H1 (cell line): ENCODE measurements around the gene NAAA. TPM values are rescaled to one million over a fixed set of nuclear protein-coding genes. Genes with fewer than 3 reads are reported as not detected.

Source experiments
- CTCF ChIA-PET: fragments of 300-600 bp; sonication (Branson Sonifier 250); formaldehyde crosslinking; loops from one replicate; lab custom pipeline; 2021; ENCODE audit not compliant: partially characterized antibody; lab: Charles Lee
- POLR2A ChIA-PET: fragments of 300-600 bp; sonication (Branson Sonifier 250); formaldehyde crosslinking; loops from one replicate; lab custom pipeline; 2021; ENCODE audit warnings: inconsistent platforms; ENCODE audit not compliant: partially characterized antibody; lab: Charles Lee
- DNase-seq, 2 experiments: peaks; one replicate each; pipeline versions ENCODE4 v3.0.0 to v3.0.0-alpha.2; 2010 to 2022; ENCODE audit warnings: low spot score in 2 of 2, low read depth in 1 of 2, mixed read lengths in 1 of 2
- FAIRE-seq: peaks from 2 replicates; lab custom pipeline; 2011; peaks lifted over from hg19 to GRCh38; lab: Jason Lieb, UNC
- H2AFZ ChIP-seq: 2 replicates; pipeline ENCODE4 v1.8.1; 2012; ENCODE audit warnings: low read length, inconsistent platforms
- H2AK5ac ChIP-seq: 2 replicates; pipeline ENCODE4 v1.6.1; 2013; ENCODE audit warnings: low read depth, low read length
- H2BK120ac ChIP-seq: replicated peaks from 2 replicates; pipeline ENCODE3; 2013; ENCODE audit warnings: low read depth, low read length, inconsistent platforms
- H2BK12ac ChIP-seq: 2 replicates; pipeline ENCODE4 v1.6.1; 2013; ENCODE audit warnings: low read depth, low read length
- H2BK15ac ChIP-seq: 2 replicates; pipeline ENCODE4 v1.6.1; 2013; ENCODE audit warnings: low read length
- H2BK20ac ChIP-seq: 2 replicates; pipeline ENCODE4 v1.6.1; 2013; ENCODE audit warnings: low read length
- H2BK5ac ChIP-seq: 2 replicates; pipeline ENCODE4 v1.6.1; 2013; ENCODE audit warnings: low read depth, low read length
- H3K14ac ChIP-seq: 2 replicates; pipeline ENCODE4 v1.6.1; 2013; ENCODE audit warnings: inconsistent platforms; ENCODE audit not compliant: insufficient read length
- H3K18ac ChIP-seq: 2 replicates; pipeline ENCODE4 v1.6.1; 2013; ENCODE audit warnings: low read length; ENCODE audit errors: extremely low read depth
- H3K23ac ChIP-seq: 2 replicates; pipeline ENCODE4 v1.6.1; 2013; ENCODE audit warnings: inconsistent platforms; ENCODE audit not compliant: insufficient read length
- H3K23me2 ChIP-seq: 2 replicates; pipeline ENCODE4 v1.6.1; 2013; ENCODE audit warnings: low read depth, low read length
- H3K27ac ChIP-seq: 2 replicates; pipeline ENCODE4 v1.6.1; 2011; ENCODE audit warnings: low read depth, low read length, inconsistent platforms
- H3K27me3 ChIP-seq, 4 experiments: replicated peaks in 1 of 4; 1 replicate in 1 of 4; 2 replicates in 3 of 4; pipeline versions ENCODE4 v1.6.1 to v1.8.1; 2011 to 2013; ENCODE audit warnings: low read length in 3 of 4, mild to moderate bottlenecking in 3 of 4, inconsistent platforms in 2 of 4, mixed read lengths in 2 of 4, moderate library complexity in 1 of 4; ENCODE audit not compliant: control insufficient read depth in 3 of 4, insufficient read depth in 3 of 4; ENCODE audit errors: extremely low read depth in 1 of 4
- H3K36me3 ChIP-seq, 4 experiments: 2 replicates each; pipeline versions ENCODE4 v1.6.1 to v1.8.1; 2011 to 2013; ENCODE audit warnings: mild to moderate bottlenecking in 4 of 4, low read length in 3 of 4, moderate library complexity in 2 of 4, control low read depth in 1 of 4, inconsistent platforms in 1 of 4; ENCODE audit not compliant: insufficient read depth in 4 of 4, control insufficient read depth in 2 of 4
- H3K4ac ChIP-seq: replicated peaks from 2 replicates; pipeline ENCODE3; 2013; ENCODE audit warnings: low read length, low read depth, mixed read lengths, inconsistent platforms; ENCODE audit not compliant: insufficient read length
- H3K4me1 ChIP-seq, 4 experiments: replicated peaks in 1 of 4; 1 replicate in 1 of 4; 2 replicates in 3 of 4; pipeline versions ENCODE4 v1.6.1 to v1.8.1; 2011 to 2013; ENCODE audit warnings: low read length in 3 of 4, inconsistent platforms in 2 of 4, mixed read lengths in 1 of 4; ENCODE audit not compliant: insufficient read depth in 4 of 4, control insufficient read depth in 3 of 4
- H3K4me2 ChIP-seq, 2 experiments: 2 replicates each; pipeline versions ENCODE4 v1.6.1 to v1.8.1; 2011 to 2013; ENCODE audit warnings: low read depth in 2 of 2, low read length in 2 of 2, control low read depth in 1 of 2, inconsistent platforms in 1 of 2, mild to moderate bottlenecking in 1 of 2; ENCODE audit not compliant: insufficient read depth in 1 of 2
- H3K4me3 ChIP-seq, 4 experiments: fragments of 200-600, 300-600 bp in 1 of 4; sonication (generic), shearing (Covaris generic), sonication (Bioruptor Twin) in 1 of 4; 2 replicates each; pipeline versions ENCODE4 v1.5.1 to v1.8.1; 2011 to 2016; ENCODE audit warnings: low read length in 4 of 4, low read depth in 3 of 4, control low read depth in 2 of 4, inconsistent platforms in 2 of 4, mild to moderate bottlenecking in 2 of 4, mixed read lengths in 1 of 4, moderate library complexity in 1 of 4; ENCODE audit not compliant: insufficient read depth in 2 of 4; ENCODE audit errors: extremely low read depth in 1 of 4
- H3K56ac ChIP-seq: replicated peaks from 2 replicates; pipeline ENCODE3; 2013; ENCODE audit warnings: low read depth, mild to moderate bottlenecking, mixed read lengths, low read length, inconsistent platforms; ENCODE audit not compliant: insufficient read length
- H3K79me1 ChIP-seq: 2 replicates; pipeline ENCODE4 v1.6.1; 2013; ENCODE audit warnings: low read depth, low read length, control low read depth
- H3K79me2 ChIP-seq, 2 experiments: 2 replicates each; pipeline versions ENCODE4 v1.6.1 to v1.8.1; 2012 to 2013; ENCODE audit warnings: low read length in 2 of 2, mild to moderate bottlenecking in 2 of 2, inconsistent platforms in 1 of 2; ENCODE audit not compliant: insufficient read depth in 2 of 2, control insufficient read depth in 1 of 2
- H3K9ac ChIP-seq, 4 experiments: replicated peaks in 1 of 4; 1 replicate in 1 of 4; 2 replicates in 3 of 4; pipeline versions ENCODE4 v1.6.1 to v1.8.1; 2011 to 2013; ENCODE audit warnings: low read depth in 3 of 4, low read length in 3 of 4, control low read depth in 2 of 4, mild to moderate bottlenecking in 2 of 4, moderate library complexity in 2 of 4, inconsistent platforms in 1 of 4; ENCODE audit errors: extremely low read depth in 1 of 4
- H3K9me3 ChIP-seq, 2 experiments: 2 replicates each; pipeline versions ENCODE4 v1.6.1 to v1.8.1; 2012 to 2013; ENCODE audit warnings: mild to moderate bottlenecking in 2 of 2, moderate library complexity in 2 of 2, control low read depth in 1 of 2, inconsistent platforms in 1 of 2, low read depth in 1 of 2, low read length in 1 of 2, mixed read lengths in 1 of 2; ENCODE audit not compliant: insufficient read depth in 2 of 2
- H4K20me1 ChIP-seq, 2 experiments: replicated peaks in 1 of 2; 2 replicates each; pipeline versions ENCODE3 to v1.8.1; 2011 to 2013; ENCODE audit warnings: inconsistent platforms in 2 of 2, low read length in 2 of 2, mild to moderate bottlenecking in 1 of 2; ENCODE audit not compliant: insufficient read depth in 2 of 2, control insufficient read depth in 1 of 2
- H4K5ac ChIP-seq: 2 replicates; pipeline ENCODE4 v1.6.1; 2013; ENCODE audit warnings: low read length, low read depth, mixed read lengths, inconsistent platforms; ENCODE audit not compliant: insufficient read length
- H4K8ac ChIP-seq: 2 replicates; pipeline ENCODE4 v1.8.0; 2013; ENCODE audit warnings: mild to moderate bottlenecking, moderate library complexity, low read length, inconsistent platforms; ENCODE audit not compliant: insufficient read depth; ENCODE audit errors: extremely low read depth
- H4K91ac ChIP-seq: replicated peaks from 2 replicates; pipeline ENCODE3; 2013; ENCODE audit warnings: low read length, mixed read lengths, inconsistent platforms; ENCODE audit not compliant: insufficient read length
- MAFK ChIP-seq: IDR thresholded peaks from 2 replicates; pipeline ENCODE4 v1.6.1; 2012; ENCODE audit warnings: low read depth, mild to moderate bottlenecking, improper control_type of control experiment, low read length
- RFX5 ChIP-seq: IDR thresholded peaks from 2 replicates; pipeline ENCODE4 v1.6.1; 2011; ENCODE audit warnings: low read depth, low read length, improper control_type of control experiment, borderline replicate concordance
- polyA plus RNA-seq, 7 experiments: library from polyadenylated mRNA; depleted of rRNA in 3 of 7; stranded (reverse) in 5 of 7; unstranded in 2 of 7; fragments of >200 nt in 5 of 7; fragments of 200-250 nt in 2 of 7; gene quantifications; 1 replicate in 5 of 7; 2 replicates in 1 of 7; 4 replicates in 1 of 7; pipeline versions ENCODE4 v1.2.1 to v1.2.3, GENCODE V29; 2011 to 2013; ENCODE audit warnings: missing spikeins in 2 of 7, mixed read lengths in 2 of 7
- total RNA-seq: library from RNA; stranded (reverse); fragmentation: NEBNext Ultra II Directional; extraction: Animal tissue kit (Norgen Biotek cat#: 25700); gene quantifications from 2 replicates; pipeline ENCODE4 v1.2.1, GENCODE V29; 2021

Gene NAAA
- total and polyA plus RNA-seq, 2 of the 8 experiments (the other 6 are each of a cell fraction or from before 2014, with no cell fraction given): 9.4 to 12.5 TPM

GRCh38 chr4:75898536-75898935, 42.3 kb downstream of the NAAA start:
- no peak overlapping the region for H2AK5ac ChIP-seq
- FAIRE-seq (no peak), DNase-seq (no peak)
- no peaks in the 10 kb centered on the region for H3K79me2 ChIP-seq
- H4K20me1 ChIP-seq: no peaks in the 10 kb centered on the region
- no peak overlapping the region for H2BK5ac ChIP-seq
- H3K4me1 ChIP-seq: no peaks in the 10 kb centered on the region
- no peaks in the 10 kb centered on the region for H3K36me3 ChIP-seq
- H4K91ac ChIP-seq: no peak overlapping the region
- ChIA-PET POLR2A (interaction anchor here (0.5 kb wide), 1 partner anchor 121 kb away, joined by 4 read pairs; no protein-coding TSS in a partner anchor), CTCF (interaction anchor here (0.6 to 8.1 kb wide), 5 partner anchors 8 to 180 kb away, joined by 3 to 144 read pairs (median 57); partner anchors contain the start of genes NAAA and PPEF2)
- H3K4me3 ChIP-seq: no peak overlapping the region
- H3K4me2 ChIP-seq: no peak overlapping the region
- no peaks in the 10 kb centered on the region for H3K23me2 ChIP-seq
- no peak overlapping the region for H3K9ac ChIP-seq
- no peak overlapping the region for H3K27ac ChIP-seq
- no peak overlapping the region for H4K8ac ChIP-seq
- H2BK120ac ChIP-seq: no peak overlapping the region
- H3K14ac ChIP-seq: no peak overlapping the region
- no peak overlapping the region for H3K56ac ChIP-seq
- no peak overlapping the region for H3K18ac ChIP-seq
- H3K23ac ChIP-seq: no peak overlapping the region
- H2BK15ac ChIP-seq: no peak overlapping the region
- no peak overlapping the region for H2AFZ ChIP-seq
- no peaks in the 10 kb centered on the region for H3K79me1 ChIP-seq
- TF ChIP-seq MAFK: peak; percentile 8; the same call in 1 of the 2 replicates
- no peak for TF ChIP-seq RFX5
- no peak overlapping the region for H3K4ac ChIP-seq
- no peak overlapping the region for H4K5ac ChIP-seq
- no peaks in the 10 kb centered on the region for H3K27me3 ChIP-seq
- H2BK12ac ChIP-seq: no peak overlapping the region
- no peak overlapping the region for H2BK20ac ChIP-seq
- no peaks in the 10 kb centered on the region for H3K9me3 ChIP-seq
